SK-N-MC (cell line): ENCODE data around the gene MAP3K8.

ENCODE experiments used
- EZH2 ChIP-seq: fragments of 200-600 bp; sonication (generic); IDR thresholded peaks from one replicate; pipeline ENCODE4 v1.6.1; 2017; ENCODE audit warnings: antibody characterized with exemption
- FOXP2 ChIP-seq: optimal IDR thresholded peaks from 2 replicates; pipeline ENCODE3; 2011; ENCODE audit warnings: mild to moderate bottlenecking, moderate library complexity; ENCODE audit not compliant: insufficient read depth; ENCODE audit errors: extremely low read length, control extremely low read depth
- POLR2AphosphoS5 ChIP-seq: IDR thresholded peaks from 2 replicates; pipeline ENCODE4 v1.6.1; 2012; ENCODE audit warnings: mild to moderate bottlenecking, low read depth, low read length, borderline replicate concordance

GRCh38 chr10:30503700-30504266 lies 69.8 kb downstream of the MAP3K8 start:
- TF ChIP-seq FOXP2, result no peak
- TF ChIP-seq POLR2AphosphoS5, result no peak
- no peak for TF ChIP-seq EZH2
